Fibroblast of skin of left biceps (primary cell): ENCODE results near the gene FUNDC2.
A peak's percentile ranks its signal among the peaks of the same experiment; 100 is the strongest.

ENCODE experiments used
- DNase-seq, 2 experiments: peaks; one replicate each; pipeline ENCODE4 v3.0.0-alpha.2; 2013; ENCODE audit warnings: low read depth in 2 of 2

FUNDC2 gene

DNA sequence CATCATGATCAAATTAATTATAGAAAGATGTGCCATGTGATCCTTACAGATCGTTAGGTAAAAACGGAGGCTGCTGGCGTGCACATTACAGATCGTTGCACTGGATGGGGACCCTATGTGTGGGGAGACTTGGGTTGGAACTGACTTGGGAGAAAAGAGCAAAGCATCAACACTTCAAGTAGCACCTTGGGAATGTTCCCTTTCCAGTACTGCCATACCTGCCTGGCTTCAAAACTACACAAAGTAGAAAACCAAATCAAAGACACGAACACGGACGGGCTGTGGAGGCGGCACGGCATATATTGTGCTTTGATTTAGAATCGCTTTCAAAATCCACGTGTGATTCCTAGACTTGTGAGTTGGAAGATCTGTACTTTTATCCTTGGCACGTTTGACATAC is 43.4 kb downstream of the FUNDC2 start:
- no peak for DNase-seq

DNA sequence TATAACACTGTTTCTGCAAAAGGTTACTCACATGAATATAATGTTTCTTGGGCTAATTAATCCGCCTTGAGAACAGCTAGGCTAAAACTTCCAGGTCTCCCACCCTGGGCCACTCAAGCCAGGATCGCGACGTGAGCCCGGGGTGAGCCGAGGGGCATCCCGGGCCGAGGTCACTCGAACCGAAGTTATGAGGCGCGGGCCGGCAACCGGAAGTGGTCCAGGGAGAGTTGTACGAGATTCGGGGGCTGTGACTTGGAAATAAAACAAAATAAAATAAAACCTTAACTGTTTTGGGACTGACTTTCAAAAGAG is 44.0 kb downstream of the FUNDC2 start:
- no peak for DNase-seq

DNA sequence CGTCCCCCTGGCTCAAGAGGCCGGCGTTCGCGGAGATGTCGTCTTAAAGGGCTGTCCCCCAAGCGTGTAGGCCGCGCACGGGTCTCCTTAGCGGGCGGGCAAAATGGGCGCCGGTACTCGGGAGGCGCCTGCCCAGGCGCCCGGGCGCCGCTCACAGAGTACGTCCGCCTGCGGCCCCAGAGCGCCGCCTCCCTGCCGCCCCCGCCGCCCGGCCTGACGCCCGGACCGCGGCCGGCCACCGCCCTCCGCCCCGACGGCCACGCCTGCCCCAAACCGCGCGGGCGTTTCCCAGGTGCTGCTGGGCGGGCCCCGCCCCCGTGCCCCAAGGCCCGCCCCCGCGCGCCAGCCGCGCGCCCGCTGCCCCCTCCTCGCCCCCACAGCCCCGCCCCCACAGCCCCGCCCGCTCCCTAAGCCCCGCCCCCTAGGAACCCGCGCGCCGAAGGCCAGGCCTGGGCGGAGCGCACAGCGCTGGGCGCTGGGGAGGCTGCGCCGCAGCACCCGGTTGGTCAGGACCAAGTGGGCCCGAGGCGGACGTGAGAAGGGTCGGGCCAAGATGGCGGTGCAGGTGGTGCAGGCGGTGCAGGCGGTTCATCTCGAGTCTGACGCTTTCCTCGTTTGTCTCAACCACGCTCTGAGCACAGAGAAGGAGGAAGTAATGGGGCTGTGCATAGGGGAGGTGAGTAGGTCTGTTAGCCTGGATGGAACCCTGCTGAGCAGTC is 44.5 kb downstream of the FUNDC2 start, which contains the start of the genes BRCC3, CMC4 and MTCP1:
Gene BRCC3, plus strand, starts transcription at position 534 of the 719 bp plus-strand sequence. Its CDS starts 20 bp downstream, at position 554.
Gene CMC4, minus strand, starts transcription at position 162 of the 719 bp plus-strand sequence. CDS start 7,113 bp downstream, outside the sequence.
Gene MTCP1, minus strand, starts transcription at position 162 of the 719 bp plus-strand sequence. CDS start 5,126 bp downstream, outside the sequence.
- peak; percentile 28 to 35 for DNase-seq

DNA sequence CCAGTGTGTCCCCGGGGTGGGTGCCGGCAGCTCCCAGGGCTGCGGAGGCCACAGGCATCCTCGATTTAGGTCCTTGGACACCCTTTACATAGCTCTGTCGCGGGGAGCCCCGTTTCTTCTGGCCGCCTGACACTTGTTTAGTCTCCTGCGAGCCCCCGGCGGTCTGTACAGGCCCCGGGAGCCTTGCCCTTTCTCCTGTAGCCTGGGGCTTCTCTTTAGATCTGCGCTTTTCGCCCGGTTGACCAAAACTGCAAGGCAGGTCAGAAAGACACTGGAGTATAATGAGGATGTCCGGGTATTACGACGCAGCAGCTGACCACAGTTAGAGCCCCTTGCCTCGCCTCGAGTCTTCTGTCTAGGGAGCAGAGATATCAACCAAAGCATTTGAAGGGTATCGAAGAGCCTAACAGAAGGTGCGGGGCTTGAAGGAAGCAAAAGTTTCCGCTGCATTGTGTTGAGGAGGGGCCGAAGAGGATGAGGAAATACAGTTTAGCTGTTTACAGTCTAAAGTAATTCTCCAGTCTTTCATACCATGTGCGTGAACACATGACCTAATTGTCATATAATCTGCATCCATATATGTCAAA is 45.1 kb downstream of the FUNDC2 start:
- no peak for DNase-seq

DNA sequence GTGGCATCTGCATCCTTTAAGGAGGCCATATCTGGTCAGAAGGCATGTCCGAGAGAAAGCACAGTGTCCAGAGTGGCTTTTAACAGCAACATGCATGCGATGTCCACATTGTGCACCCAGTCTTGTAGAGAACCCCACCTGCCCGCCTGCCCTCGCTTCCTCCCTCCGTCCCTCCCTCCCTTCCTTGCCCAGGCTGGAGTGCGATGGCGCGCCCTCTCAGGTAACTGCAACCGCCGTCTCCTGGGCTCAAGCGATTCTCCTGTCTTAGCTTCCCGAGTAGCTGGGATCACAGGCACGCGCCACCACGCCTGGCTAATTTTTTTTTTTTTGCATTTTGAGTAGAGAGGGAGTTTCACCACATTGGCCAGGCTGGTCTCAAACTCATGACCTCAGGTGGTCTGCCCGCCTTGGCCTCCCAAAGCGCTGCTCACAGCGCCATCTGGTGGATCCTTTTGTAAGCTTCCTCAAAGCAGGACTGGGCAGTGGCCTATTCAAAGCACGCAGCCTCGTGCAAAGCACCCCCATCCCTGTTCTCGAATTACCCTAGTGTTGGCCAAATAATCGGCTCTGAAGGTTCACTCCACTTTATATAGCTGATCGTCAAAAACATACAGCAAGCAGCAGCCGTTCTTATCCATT is 59.7 kb downstream of the FUNDC2 start:
- DNase-seq: no peak

DNA sequence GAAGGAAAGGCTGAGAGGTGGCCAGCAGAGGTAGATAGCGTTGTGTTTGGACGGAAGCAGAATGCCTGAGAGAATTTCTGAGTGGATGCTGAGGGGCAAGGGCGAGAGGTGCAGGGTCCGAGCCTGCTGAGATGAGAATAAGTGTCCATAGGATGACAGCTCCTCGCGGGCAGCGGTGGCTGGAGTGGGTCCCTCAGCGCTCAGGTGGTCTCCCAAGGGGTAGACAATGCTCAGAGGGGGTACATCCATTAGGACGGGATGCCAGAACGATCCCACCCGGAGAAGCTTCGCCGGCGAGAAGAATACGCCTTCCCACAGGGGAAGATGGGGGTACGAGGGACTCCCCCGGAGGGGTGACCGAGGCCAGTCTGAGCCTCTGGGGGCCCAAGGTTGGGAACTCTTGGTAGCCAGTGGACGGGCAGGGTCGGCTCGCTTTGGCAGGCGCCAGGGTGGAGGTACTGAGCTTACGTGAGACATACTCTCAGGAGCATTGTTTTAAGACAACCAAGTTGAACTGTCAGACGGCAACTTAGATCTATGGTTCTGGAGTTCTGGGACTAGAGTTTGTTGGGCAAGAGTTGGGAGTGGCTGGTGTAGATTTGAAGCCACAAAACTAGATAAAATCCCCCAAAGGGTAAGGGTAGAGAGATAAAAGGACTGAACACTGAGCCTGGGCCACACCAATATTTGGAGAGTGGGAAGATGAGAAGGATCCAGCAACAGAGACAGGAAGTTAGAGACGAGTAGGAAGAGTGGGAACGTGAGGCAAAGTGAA is 60.5 kb downstream of the FUNDC2 start:
- DNase-seq: no peak

DNA sequence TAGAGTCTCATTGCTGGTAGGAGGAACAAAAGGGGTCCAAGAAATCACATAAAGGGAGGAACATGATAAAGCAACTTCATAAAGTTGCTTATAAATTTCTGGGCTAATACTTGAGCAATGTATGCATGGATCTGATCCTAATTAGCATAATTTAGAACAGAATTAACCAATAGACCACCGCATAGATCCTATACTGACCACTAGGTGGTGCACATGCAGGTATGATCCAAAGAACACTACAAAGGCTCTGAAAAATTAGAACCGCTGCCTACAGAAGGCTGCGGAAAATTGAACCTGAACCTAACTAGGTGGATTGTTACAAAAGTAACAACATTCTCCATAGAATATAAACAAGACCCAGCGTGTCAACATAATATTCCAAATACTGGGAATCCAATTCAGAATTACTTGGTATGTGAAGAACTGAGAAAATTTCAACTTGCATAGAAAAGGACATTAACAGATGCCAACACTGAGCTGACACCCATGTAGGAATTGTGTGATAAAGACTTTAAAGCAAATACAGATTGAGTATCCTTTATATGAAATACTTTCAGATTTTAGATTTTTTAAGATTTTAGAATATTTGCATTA is 67.9 kb downstream of the FUNDC2 start:
- DNase-seq: no peak

DNA sequence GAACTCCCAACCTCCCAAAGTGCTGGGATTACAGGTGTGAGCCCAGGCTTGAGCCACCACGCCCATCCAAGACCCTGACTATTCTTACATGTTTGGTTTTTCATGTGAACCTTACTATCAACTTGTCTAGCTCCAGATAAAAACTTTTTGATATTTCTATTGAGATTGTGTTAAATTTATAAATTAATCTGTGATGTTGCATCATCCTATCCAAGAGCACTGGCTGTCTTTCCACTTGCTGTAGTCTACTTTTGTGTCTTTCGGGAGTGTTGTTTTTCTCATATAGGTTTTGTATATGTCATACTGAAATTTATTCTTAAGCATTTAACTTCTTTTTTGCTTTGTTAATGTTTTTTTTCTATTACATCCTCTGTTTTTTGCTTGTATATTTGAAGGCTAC is 79.3 kb downstream of the FUNDC2 start:
- no peak for DNase-seq

DNA sequence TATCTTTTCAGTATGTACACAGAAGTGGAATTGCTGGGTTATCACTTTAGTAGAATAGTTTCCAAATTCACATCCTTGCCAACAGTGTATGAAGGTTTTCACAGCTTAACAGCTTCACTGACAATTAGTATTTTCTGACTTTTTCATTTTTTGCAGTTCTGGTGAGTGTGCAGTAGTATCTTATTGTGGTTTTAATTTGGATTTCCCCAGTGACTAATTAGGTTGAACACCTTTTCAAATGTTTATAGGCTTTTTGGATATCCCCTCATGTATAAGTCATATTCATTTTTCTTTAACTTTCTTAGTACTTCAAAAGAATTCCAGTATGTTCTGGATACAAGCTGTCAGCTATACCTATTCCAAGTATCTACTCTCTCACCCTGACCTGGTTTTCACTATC is 81.8 kb downstream of the FUNDC2 start:
- no peak for DNase-seq
